ENCODE measurements around the gene STARD10.

Gene STARD10

GRCh38 chr11:72778535-72779494 is 15.0 kb downstream of the STARD10 start:
- no peak for DNase-seq

- no peak for DNase-seq
Observed at GRCh38 chr11:72777755-72778278, 16.0 kb downstream of the STARD10 start.

GRCh38 chr11:72776844-72777754 is 16.7 kb downstream of the STARD10 start:
- no peak for DNase-seq

GRCh38 chr11:72776117-72776843 is 17.6 kb downstream of the STARD10 start:
- no peak for DNase-seq

DNA sequence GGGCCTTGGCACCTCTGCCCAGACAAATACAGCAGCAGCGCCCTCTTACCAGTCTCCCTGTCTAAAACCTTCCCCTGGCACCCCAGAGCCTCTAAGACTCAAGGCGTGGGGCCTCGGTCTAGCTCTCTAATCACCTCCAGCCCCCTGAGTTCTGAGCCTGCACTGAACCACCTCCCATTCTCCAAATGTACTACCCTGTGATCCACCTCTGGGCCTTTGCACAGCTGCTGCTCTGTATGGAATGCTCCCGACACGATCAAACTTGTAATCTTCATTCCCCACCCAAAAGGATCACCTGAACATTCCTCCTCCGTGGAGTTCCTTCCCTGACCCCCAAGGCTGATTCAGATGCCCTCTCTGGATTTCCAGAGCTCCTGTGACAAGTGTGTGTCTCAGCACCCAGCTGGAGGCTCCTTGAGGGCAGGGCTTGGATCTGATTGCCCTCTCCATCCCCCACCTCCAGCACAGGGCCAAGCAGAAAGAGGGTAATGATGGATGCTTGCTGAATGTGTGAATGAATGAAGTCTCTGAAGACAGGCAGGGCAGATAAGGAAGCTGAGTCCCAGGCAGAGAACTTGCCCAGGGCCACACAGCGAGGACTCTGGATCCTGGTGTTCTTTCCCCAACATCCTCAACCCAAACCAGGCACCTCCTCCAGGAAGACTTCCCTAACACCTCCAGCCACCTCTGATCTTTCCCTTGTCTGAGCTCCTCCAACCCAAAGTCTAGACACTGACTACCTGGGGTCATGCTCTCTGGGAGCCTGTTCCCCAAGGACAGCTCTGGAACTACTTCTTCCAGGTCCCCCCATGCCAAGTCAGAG is 18.3 kb downstream of the STARD10 start:
- no peak for DNase-seq

DNA sequence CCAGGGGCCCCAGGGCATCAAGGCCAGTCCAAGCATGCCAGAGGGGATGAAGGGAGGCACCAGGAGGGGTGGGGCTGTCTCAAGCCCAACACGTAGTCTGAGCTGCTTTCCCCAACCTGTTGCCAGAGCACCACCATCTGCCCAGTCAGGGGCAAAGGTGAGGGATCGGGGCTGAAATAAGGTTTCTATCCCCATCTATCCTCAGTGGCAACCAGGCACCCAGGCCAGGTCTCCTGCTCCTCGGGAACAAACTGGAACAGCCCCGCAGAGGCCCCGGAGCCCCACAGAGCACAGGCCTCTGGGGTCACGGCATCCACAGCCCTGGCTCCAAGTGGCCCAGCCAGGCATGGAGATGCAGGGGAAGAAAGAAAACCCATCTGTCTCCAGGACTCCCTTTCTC is 19.3 kb downstream of the STARD10 start:
- DNase-seq: no peak

- DNase-seq: no peak
Observed at GRCh38 chr11:72773696-72774095, 20.2 kb downstream of the STARD10 start.

DNA sequence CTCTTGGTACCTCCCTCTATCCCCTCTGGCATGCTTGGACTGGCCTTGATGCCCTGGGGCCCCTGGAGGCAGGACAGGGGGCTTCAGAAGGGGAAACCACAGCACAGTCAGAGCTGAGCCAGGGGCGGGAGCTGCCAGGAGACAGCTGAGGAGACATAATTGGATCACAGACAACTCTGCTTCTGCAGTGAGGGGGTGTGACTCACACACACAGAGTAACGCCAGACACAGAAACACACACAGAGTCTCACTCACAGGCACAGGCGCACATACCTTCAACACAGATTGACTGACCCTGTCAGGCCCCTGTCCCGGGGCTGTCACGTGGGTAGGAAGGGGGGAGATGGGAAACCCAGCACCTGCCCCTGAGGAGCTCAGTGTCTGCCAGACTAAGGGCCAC is 20.6 kb downstream of the STARD10 start:
- peak; percentile 38 for DNase-seq

- DNase-seq: no peak
Observed at GRCh38 chr11:72772059-72772458, 21.8 kb downstream of the STARD10 start.

GRCh38 chr11:72771507-72771906 is 22.3 kb downstream of the STARD10 start:
- DNase-seq: no peak

- no peak for DNase-seq
Observed at GRCh38 chr11:72770799-72771198, 23.0 kb downstream of the STARD10 start.

DNA sequence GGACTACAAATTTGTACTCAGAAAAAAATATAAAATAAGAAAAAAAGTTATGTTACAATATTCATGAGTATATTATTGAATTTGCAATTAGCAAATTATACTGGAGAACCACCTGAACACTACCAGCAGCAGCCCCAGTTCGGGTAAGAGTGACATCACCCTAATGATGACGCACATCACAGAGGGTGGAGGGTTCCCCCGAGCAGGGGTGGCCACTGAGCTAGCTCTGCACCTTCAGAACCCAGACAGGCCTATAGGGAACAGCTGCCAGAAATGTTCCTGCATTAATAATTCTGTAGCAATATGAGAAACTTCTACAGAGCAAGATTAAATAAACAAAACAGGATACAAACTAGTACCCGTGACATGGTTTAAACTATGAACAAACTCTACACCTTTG is 24.2 kb downstream of the STARD10 start:
- no peak for DNase-seq

GRCh38 chr11:72768581-72768980 is 25.3 kb downstream of the STARD10 start:
- DNase-seq: no peak

GRCh38 chr11:72767203-72768062 is 26.4 kb downstream of the STARD10 start:
- DNase-seq: no peak

DNA sequence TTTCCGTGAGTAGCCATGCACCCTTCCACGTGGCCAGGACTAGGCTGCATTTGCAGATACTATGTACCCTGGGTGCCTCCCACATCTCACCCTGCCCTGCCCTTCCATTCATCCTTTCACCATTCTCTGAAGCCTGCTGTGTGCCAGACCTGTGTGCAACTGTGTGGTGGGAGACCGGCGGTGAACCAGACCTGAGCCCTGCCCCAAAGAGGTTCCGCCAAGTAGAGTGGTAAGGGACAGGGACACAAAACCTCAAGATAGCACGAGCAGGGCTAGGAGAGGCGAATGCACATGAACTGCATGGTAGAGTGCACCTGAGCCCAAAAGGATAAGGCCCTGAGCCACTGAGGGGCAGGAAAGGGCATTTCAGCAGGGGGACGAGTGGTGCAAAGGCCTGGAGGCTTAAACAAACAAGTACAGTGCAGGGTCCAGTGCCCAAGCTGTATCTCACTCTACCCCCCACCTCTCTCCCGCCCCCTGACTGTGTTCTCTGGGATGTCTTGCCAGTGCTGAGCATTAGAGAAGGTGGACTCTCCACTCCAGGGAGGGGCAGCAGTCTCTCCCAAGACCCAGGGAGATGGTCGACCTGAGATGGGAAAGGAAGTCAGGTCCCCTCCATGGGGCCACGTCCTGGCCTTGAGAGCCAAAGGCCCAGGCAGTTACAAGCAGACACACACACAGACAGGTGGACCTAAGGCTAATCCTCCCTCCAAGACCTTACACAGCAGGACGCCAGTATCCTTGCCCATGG is 27.5 kb downstream of the STARD10 start:
- DNase-seq: no peak

DNA sequence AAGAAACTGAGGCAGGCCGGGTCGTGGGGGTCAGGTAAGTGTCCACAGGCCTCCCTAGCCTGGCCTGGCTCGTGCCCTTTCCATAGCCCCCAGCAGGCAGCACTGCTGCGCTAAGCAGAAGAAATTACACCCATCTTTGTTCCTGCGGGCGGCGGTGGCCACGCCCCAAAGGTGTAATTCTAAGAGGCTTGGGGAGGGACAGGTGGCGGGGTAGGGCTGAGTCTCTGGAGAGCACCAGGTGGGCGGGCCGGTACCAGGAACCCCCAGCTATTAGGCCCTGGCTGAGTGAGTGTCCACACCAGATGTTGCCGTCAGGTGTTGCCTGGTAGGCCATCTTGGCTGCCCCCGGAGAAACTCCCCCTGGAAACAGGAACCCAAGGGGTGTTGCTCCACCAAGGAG is 29.3 kb downstream of the STARD10 start:
- no peak for DNase-seq

DNA sequence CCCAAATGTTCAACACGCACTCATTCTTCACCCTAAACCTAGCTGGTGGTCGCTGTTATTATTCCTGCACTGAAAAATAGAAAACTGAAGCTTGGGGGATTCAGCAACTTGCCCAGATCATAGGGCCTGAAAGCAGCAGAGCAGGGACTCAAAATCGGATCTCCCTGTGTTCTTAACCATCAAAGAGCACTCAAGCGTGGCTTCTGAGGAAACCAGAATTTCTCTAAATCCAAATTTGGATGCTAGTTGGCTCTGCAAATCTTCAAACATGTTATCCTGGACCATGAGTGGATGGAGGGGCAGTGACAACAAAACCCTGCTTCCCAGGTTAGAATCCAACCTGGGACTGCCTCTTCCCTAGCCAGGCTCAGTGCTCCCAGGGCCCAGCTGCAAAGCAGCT is 30.0 kb downstream of the STARD10 start:
- DNase-seq: no peak

DNA sequence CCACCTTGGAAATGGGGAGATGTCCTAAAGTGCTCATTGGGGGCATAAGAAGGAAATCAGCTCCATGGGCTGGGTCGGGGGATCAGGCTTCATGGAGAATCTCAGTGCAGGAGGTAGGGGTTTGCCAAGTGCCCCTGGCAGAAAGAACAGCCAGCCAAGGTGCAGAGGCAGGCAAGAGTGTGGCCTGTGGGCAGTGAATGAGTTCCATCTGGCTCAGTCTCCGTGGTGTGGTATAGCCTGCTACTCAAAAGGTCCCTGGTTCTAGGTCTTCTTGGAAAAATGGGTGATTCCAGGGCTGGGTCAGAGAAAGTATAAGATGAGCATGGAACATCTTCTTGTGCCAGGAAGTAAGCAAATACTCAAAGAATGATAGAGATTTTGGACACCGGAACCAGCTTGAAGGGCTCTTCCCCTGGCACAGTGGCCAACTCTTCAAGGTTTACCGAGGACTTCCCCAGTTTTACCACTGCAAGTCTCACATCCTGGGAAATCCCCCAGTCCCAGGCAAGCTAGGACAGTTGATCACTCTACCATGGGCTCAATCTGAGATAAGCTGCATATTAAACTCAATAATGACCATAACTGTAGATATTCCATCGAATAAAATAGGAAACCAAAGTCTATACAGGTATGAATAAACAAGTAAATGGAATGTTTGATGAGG is 31.1 kb downstream of the STARD10 start:
- DNase-seq: no peak

Data from NCI-H2227 treated with DMSO at 0.1 percent for 48 hours (cell line).